Measurements from ENCODE around the gene SHISAL1.
"Not testable (repeated sequence)": the region's sequence is repeated elsewhere in the genome, so short reads cannot be mapped to it uniquely, and the experiment has no call there.

The SHISAL1 gene

DNA sequence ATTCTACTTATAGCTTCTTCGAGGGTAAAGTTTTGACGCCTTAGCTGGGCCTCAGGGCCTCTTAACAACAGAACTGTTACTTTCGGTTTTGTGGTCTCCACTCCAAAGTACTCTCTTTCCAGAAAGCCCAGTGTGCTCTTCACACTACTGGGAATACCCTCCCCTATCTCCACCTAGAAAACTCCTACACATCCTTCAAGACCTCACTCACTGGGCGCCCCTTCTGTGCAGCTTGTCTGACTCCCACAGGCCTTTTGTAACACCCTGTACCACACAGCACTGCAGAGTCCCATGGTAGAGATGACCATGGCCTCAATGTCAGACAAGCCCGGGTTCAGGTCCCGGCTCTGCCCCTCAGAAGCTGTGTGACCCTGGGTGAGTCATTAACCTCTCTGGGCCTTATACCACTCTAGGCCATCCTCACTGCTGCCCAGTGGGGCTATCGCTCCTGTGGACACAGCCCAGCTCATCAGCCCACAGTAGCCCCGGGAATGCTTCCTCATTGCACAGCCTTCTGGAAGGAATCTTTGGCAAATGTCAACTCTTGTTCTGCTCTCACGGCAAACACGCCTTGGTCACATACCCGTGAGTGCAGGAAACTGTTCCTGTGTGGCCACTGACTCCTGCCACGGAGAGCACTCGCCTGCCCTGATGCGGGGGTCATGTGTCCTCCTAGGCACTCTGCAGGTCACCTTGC lies 51.4 kb downstream of the SHISAL1 start:
- no peak for DNase-seq (ENCODE audit: low spot score)

DNA sequence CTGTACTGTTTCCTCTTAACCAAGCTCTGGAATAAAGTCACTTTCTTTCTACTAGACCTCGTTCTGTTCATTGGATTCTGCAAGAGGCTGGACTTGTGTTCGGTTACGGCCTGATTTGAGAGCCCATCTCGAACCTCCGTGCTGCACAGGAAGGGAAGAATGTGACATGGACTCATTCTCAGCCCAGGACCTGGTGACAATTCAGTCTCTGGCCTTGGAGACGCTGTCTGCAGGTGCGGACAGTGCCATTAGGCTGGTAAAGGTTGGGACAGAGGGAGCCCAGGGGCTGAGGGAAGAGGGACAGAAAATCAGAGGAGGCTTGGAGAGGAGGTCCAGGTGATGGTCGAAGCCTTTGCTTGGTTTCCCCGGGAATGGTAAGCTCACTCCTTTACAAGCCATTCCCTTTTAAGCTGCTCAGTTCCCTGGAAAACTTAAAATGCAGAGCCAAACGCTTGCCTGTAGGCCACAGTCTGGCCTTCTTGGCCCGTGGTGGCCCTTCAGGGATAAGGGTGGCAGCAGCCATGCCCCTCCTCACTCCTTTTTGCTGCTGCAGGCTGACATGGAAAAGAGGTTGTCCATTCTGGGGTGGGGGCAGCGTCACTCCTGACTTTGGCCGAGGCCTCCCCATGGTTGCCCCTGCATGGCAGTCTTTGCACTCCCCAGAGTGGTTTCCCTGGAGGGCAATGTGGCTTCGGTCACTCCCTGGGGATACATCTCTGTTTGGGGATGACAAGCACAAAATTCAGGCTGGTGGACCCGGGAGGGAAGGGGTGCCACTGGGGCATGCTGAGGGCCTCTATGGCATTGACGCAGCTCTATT lies 52.3 kb downstream of the SHISAL1 start:
- DNase-seq (ENCODE audit: low spot score): no peak

DNA sequence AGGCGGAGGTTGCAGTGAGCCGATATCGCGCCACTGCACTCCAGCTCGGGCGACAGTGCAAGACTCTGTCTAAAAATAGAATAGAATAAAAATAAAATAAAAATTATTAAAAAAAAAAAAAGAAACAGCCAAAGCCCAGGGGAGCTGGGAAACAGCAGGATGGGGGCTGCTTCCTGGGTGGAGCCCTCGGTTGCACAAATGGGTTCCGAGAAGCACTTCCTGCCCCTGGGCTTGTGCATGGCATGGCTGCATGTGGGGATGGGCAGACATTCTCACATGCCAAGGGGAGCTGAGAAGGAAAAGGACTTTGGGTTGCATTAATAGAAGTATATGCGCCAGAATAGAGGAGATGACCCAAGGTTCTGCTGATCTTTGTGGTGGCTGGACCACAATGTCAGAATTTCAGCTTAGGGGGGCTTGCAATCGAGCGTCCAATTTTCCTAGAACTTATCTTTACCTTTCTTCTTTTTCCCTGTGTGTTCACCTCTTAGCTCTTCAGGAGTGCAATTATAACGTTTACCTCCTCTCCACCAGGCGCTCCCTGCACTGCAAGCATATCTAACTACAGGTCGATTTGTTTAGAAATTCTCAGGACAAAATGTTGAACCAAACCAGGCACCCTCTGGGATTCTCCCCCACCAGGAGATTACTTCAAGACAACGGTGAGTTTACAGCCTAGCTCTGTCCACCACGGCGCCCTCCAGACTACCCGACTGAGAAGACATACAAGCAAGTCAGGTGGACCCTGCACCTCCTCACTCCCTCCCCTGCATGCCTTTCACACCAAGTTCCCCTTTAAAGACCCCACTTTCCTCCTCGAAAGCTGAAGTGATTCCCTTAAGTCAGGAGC lies 53.2 kb downstream of the SHISAL1 start:
- no peak for DNase-seq (ENCODE audit: low spot score)

DNA sequence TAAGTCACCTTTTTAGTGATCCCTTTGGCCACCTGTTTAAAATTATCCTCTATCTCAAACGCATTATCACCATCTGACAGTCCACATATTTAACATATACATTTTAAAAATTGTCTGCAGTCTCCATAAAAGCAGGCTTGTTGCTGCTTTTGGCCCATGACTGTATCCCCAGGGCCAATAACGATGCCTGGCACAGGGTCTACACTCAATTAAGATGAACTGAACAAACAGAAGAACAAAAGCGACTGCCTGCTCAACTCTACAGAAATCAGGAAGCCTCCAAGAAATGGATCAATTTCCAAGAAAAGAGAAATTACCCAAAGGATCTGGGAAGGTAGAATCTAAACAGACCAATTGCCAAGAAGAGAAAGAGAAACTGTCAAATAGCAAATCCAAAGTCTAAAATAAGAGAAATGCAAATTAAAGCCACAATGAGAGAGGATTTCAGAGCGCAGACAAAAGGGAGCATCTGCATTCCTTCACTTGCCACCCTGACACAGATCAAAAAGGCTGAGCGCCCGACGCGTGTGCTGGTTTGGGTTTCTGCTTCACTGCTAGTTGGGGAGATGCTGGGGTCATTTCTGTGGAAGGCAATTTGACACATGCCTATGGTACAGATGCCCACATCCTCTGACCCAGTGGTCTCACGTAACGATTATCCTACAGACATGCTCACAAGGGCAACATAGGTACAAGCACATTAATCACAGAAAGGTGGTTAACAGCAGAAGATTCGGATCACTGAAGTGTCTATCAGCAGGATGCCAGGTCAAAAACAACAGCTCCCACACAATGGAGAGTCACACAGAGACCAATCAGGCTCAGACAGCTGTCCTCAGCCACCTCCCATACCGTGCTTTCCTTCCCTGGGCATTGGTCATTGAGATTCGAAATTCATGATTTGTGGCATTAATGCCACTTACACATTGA lies 55.9 kb downstream of the SHISAL1 start:
- peak; percentile 1 for DNase-seq (ENCODE audit: low spot score)

DNA sequence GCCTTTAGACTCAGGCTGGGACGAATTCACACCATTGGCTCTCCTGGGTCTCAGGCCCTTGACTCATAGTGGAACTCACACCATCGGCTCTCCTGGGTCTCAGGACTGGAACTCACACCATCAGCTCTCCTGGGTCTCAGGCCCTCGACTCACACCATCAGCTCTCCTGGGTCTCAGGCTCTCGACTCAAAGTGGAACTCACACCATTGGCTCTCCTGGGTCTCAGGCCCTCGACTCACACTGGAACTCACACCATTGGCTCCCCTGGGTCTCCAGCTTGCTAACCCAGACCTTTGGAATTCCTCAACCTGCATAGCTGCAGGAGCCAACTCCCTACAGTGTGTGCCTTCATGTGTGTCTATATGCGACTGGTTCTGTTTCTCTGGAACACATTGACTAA lies 56.7 kb downstream of the SHISAL1 start:
- no peak for DNase-seq (ENCODE audit: low spot score)

DNA sequence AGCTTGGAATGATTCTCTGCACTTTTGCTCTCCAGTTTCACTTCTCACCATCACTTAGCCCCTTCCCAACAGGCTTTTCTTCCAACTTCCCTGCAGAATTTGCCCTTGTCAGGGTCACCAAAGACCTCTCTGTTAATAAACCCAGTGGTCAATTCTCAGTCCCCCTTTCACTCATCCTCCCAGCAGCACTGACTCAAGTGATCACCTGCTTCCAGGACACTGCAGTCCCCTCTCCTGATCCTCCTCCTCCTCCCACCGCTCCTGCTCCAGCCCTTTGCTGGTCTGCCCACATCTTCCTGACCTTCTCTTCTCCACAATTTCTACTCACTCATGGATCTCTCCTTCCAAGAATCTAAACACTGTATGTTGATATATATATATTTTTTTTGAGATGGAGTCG lies 57.9 kb downstream of the SHISAL1 start:
- DNase-seq (ENCODE audit: low spot score): peak; percentile 0

DNA sequence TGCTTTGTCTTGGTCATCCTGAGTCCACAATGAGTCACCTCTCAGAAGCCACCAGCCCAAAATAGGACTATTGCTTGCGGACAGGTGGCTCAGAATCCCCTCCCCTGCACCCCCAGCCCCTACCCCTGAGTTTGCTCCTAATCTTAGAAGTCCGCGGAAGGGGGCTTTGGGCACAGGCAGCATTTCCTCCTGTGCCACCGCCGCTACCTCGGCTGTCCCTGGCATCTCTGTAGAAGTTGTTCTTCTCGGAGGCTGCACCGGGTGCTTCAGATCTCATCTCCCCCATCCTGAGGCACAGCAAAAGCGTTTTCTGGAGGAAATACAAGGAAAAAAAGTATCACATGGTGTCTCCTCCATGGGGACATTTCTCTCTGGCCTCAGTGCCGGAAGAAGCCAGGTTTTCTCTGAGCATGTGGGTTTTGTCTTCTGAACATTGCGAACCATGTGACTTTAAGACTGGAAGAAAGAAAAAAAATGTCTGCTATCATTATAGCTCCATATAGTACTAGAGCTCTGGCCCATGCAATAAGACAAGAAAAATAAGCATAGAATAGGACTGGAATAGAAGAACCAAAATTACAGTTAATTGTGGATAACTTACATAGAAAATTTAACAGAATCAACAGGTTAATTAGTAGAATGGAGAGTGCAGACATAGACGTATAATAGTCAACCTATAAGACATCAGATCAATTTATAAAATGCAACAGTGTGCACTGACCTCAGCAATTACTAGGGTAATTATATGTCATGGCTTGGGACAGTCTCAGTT lies 63.2 kb downstream of the SHISAL1 start:
- DNase-seq (ENCODE audit: low spot score): no peak

DNA sequence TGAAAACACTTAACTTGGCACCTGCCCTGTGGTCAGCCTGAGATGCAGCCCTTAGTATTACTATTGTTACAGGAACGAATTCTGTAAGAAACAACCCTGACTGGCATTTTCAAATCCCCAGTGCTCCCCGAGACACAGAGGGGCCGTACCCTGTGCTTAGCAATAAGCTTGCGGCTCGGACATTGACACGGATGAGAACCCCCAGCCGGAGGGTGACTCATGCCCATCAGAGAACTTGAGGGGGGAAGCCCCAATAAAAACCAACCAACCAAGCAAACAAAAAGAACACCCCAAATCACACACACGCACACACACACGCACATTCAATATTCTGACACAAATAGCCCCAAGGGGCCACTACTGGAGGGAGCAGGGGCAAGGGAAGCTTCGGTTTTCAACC lies 63.8 kb downstream of the SHISAL1 start:
- DNase-seq (ENCODE audit: low spot score): no peak

DNA sequence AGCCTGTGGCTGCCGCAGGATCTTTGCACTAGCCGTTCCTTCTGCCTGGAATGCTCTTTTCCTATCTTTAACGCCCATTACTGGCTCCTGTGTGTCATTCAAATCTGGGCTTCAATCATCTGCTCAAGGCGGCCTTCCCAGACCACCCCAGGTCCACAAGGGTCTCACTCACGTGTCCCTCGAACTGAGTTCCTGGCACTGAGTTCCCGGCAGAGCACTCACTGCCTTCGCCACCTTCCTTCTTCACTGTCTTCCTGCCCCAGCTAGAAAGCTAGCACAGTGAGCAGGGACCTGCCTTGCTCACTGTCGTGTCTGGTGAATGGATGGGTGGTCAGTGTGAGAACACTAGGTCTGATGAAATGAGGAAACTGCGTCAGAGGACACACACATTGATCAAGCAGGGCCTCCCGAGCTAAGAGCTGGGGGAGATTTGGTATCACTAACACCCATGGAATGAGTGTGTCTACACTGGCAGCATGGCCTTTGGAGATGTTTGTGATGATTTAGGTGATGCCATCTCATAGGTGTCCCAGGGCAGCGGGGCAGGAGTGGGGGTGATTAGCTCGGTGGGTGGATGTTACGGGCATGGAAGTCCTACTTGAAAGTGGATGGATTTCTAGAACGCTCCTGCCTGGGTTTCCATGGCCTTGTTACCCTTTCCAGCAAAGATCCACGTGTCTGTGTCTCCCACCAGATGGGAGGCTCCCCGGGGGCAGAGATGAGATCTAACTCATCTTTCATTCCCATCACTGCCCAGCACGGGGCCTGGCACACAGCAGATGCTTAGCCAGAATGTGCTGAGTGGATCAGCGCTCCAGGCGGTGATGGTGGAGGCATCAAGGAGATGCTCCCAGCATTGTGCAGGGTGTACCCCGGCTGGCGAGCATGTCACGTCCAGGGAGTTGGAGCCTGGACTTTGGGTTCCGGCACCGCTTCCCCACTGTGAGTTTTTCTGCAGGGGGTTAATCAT lies 64.5 kb downstream of the SHISAL1 start:
- peak; percentile 0 for DNase-seq (ENCODE audit: low spot score)

DNA sequence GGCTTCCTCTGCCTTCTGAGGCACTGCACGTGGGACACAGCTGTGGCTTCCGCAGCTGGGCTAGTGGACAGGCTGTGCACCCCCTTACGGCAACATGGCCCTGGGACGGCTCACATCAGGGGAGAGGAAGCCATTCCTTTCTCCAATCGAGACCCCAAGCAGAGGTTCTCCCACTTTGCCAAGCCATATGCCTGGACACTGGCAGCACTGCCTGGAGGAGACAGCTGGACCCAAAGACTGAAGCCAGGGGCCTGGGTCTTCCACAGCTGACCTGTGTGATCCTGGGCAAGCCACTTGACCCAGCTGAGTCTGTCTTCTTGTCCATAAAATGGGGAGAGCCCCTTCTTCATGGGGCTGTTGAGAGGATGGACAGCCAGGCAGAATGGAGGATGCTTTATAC lies 65.4 kb downstream of the SHISAL1 start:
- no peak for DNase-seq (ENCODE audit: low spot score)

DNA sequence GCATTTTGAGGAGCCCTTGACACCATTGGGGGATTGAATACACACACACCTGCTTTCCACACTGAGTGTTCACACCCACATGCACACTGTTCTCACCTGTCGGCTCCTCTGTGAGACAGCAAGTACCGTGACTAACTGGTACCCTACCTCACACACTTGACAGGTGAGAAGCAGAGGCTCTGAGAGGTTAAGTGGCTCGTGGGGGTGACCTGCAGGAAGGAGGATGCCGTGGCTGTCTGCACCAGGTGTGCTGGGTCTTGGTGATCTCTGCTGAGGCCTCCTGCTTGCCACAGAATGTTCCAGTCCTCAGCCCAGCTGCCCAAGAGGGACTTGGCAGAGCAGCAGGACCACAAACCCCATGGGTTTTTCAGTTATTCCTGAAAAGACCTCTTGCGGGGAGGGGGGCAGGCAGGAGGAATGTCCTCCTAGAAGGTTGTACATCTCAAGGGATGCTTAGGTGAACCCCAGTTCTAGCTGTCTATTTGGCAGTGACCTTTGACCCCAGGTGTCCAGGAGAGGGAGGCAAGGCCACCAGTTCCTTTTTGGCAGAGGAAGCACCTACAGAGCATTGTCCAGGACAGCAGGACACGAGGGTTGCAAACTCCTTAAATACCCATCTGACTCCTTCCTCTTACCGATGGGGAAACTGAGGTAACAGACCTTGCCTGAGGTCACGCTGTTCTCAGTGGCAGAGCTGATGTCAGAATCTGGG lies 66.0 kb downstream of the SHISAL1 start:
- no peak for DNase-seq (ENCODE audit: low spot score)

DNA sequence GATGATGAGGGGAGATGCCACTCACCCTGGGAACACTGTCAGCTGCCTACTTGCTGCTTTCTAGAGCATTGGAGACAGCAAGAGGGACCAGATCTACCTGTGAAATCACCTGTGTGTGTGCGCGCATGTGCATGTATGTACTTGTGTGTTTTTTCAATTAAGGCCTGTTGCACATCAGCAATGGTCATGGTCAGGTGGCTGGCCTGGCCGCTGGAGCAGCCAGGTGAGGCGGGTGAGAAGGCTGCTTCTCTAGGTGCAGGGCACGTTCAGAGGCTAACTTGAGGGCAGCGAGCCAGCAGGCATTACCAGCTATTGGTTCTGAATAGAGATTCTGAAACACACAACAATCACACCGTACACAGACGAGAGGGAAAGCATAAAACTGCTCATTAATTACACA lies 66.9 kb downstream of the SHISAL1 start:
- DNase-seq (ENCODE audit: low spot score): no peak

DNA sequence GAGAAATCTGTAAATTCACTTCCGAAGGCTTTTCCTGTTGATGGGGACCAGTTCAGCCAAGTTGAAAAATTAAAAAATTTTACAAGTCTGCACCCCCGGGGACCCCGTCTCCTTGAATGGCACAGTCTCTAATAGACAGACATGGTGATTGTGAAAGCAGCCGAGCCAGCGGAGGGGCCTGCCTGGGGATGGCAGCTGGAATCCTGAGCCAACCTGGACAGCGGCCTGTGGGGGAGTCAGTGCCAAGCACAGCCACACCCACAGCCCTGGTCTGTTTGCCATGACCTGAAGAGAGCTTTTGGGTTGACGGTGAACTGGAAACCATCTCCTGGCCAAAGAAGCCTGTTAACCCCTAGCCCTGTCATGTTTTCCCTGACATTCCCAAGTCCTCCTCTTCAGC lies 67.3 kb downstream of the SHISAL1 start:
- no peak for DNase-seq (ENCODE audit: low spot score)

DNA sequence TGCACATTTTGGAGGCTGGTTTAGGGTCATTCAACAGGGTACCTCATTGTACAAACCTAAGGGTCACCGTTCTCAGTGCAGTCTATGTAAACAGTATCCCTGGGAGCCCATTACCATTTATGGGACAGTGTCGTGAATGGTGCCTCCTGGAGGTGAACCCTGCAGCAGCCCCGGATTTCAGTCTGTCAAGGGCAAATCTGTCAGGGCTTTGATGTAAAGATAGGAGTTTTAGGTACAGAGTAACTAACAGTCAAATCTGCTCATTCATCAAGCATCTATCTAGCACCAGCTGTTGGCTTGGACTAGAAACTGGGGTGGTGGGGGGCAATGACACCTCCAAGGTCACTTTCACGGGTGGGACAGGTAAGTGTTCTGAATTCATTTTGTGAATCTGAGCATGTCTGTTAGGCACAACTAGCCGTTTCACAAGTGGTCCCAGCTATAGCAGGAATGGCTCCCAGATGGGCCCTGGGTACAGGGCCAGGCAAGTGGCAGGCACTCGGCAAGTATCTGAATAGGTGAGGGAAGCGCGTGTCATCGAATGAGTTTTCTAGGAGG lies 68.4 kb downstream of the SHISAL1 start:
- no peak for DNase-seq (ENCODE audit: low spot score)

DNA sequence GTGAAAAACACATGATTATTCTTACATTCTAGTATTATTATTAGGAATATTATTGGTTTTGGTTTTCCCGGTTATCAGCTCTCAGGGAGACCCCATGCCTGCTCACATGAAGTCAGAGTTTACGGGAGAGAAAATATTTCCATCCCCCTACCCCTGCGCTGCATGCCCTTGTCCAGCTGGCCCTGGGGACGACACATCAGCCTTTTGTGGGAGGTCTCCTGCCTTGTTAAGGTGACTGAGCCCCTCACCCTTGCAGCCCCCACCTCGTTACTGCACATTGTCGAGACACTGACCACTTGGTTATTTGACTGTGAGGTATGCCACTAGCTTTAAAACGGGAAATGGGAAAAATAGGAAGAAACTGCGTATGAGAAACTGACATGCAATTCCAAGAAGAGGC lies 69.0 kb downstream of the SHISAL1 start:
- DNase-seq (ENCODE audit: low spot score): no peak

DNA sequence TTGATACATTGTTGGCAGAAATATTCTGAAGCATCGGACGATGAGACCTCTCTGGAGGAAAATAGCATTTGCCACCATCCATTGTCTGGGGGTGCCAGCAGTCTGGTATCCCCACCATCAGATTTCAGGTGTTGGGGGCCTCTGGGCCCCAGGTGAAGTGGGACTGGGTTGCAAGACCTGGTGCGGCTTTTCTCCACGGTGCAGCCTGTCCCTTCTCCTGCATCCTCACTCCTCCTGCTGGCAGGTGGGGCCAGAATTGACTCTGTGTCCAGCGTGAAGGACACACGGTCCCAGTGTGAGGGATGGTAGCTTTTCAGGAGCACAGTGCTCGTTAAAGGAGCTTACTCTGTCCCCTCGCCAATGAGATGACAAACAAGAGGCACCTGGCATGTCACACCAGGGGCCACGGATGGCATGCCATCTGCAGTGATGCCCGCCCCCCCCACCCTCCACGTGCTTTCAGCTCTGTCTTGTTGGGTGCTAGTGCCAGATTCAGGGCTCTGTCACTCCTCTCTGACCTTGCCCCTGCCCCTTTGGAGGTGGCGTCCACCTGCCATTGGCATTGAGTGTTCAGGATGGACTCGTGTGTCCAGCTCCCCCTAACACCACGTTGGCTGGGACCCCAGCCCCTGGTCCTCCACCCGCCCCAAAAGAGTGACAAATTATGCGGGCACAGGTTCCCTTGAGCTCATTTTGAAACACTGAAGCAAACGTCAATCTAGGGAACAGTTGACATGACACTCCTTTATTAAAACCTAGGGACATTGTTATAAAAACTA lies 69.6 kb downstream of the SHISAL1 start:
- DNase-seq (ENCODE audit: low spot score): no peak

DNA sequence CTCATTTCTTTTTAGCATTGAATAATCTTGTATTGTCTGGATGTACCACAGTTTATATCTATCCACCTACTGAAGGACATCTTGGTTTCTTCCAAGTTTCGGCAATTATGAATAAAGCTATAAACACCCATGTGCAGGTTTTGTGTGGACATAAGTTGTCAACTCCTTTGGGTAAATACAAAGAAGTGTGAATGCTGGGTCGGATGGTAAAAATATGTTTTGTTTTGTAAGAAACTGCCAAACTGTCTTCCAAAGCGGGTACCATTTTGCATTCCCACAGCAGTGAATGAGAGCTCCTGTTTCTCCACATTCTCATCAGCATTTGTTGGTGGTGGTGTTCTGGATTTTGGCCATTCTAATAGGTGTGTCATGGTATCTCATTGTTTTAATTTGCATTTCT lies 71.6 kb downstream of the SHISAL1 start:
- not testable (repeated sequence) for DNase-seq (ENCODE audit: low spot score)

DNA sequence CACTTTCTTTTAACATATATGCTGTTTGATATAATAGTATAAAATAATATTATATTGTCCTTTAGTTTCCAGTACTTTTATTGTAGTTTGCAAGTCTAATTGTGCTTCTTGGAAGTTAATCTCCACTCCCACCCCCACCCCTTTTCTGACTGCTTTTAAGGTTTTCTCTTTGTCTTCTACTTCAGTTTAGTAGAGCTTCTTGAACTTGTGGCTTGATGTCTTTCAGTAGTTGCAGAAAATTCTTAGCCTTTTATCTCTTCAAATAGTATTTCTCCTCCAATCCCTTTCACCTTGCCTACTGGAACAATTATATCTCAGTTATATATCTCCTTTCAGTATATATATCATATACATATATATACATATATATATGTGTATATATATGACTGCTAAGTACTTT lies 75.5 kb downstream of the SHISAL1 start:
- no peak for DNase-seq (ENCODE audit: low spot score)

Data from GM03348 (cell line).